Measurements from ENCODE around the gene OVAAL.
A peak's percentile ranks its signal among the peaks of the same experiment; 100 is the strongest.

OVAAL gene

GRCh38 chr1:180606155-180606554 lies 47.4 kb downstream of the OVAAL start:
- DNase-seq (ENCODE audit: low spot score) = no peak

DNA sequence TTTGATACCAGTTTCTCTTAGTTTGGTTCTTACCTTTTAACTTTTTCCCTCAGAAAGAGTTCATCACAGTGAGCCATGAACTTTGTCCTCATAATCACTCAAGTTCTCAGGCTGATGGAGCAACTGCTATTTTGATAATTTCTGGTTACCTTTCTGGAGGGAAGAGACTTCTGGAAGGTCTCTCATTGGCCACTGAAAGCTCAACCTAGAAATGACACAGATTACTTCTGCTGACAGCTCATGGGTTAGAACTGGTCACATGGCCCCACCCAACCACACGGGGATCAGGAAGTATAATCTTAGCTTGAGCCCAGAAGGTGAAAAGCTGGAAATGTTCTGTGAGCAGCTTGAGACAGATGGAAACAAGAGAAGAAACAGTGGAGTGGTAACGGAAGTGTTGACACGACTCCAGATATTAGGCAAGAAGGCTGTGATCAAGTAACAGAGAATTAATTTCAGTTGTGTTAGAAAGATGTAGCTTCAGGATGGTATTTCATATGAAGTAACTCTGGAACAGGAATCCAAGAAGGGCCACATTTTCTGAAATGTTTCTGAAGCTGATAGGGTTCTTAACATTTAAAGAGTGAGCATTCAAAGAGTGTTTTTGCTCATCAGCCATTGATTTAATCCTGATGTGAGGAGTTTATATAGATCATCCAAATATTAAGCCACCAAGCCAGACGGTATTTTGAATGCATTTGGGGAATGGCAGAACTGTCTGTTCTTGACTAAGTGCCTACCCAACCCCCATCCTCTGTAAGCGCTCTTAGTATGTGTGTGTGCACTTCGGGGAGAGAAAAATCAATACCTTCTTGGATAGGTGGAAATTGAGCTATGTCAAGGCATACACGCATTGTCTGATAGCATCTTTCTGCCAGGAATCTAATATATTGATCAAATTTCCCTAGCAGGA lies 51.1 kb downstream of the OVAAL start:
- DNase-seq (ENCODE audit: low spot score) = no peak

DNA sequence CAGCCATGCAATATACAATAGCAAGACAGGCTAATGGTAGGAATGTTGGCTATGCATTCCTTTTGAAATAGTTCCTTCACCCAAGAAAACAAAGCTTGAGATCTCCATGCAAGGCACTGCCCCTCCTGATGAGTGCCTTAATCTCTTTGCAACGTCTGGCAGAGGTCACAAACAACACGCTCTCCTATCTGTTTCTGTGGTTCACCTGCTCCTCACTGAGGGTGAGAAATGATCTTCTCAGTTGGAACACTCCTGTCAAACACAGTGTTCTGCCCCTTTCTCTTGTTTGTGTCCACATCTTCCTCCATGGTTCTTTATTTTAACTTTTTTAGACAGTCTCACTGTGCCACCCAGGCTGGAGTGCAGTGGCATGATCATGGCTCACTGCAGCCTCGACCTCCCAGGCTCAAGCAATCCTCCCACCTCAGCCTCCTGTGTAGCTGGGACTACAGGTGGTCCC lies 51.8 kb downstream of the OVAAL start:
- DNase-seq (ENCODE audit: low spot score) = no peak

- peak; percentile 23 for DNase-seq (ENCODE audit: low spot score)
Measured at GRCh38 chr1:180611016-180611930, 52.5 kb downstream of the OVAAL start.

DNA sequence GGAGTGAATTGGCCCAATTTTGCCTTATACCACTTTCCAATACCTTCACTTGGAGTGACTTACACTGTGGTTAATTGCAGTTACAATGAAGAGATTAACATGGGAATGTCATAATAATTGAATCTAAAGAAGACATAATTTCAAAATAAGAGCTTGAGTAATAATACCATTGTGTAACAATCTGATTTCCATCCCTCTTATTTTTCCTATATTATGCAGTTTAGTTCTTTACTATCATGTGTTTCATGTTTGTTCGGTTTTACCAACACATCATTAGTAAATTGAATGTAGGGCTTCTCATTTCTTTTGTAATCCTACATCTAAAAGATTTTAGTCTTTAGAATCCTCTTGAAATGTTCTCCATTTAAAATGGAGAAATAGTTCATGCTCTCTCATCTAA lies 53.9 kb downstream of the OVAAL start:
- DNase-seq (ENCODE audit: low spot score) = no peak

- no peak for DNase-seq (ENCODE audit: low spot score)
Measured at GRCh38 chr1:180614730-180615129, 56.0 kb downstream of the OVAAL start.

DNA sequence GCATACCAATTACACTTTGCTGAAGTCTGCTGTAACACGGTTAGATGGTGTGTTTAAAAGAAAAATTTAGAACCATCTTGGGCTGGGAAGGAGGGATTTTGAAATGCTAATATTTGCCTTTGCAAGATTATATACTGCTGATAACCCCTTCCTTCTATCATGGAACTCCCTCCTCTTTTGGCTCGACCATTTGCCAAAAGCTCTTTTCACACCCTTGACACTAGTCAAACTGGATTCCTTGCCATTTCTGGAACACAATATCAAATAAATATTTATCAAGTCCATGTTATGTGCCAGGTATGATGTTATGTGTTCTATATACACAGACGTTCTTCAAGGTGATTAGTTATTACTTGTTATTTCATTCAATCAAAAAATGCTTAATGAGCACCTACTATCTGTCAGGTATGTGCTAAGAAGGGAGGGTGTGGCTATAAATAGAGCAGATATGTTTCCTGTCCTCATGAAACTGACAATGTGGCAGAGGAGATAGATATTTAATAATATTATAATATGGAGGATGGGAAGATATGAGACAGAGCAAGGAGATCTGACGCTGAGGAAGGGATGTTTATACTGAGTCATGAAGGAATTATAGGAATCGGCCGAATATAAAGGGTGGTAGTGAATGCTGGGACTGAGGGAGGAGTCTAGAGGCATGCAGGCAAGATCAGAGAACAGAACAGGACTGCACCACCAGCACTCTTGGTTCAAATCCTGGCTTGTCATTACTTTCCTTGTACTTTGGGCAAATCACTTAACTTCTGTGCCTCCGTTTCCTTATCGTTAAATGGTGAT lies 56.9 kb downstream of the OVAAL start:
- no peak for DNase-seq (ENCODE audit: low spot score)
